ENCODE measurements around the gene P2RY1.
"Not testable (repeated sequence)": the region's sequence is repeated elsewhere in the genome, so short reads cannot be mapped to it uniquely, and the experiment has no call there.

P2RY1 gene

DNA sequence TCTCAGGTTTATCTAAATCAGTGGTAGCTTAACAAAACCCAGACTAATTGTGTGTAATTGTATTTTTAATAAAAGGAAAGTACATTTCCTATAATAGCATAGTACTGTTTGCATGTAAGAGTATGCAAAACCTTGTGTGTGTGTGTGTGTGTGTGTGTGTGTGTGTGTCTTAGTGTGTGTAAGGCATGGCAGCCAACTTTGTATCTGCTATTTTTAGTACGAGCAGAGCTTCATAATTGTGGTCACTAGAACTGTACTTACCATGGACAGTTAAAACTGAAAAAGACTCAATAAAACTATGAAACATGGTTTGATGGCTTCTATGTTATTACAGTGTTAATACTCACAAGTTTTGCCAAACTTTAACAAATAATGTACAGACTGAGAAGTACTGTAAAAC is 6.2 kb downstream of the P2RY1 start:
- no peak for DNase-seq

DNA sequence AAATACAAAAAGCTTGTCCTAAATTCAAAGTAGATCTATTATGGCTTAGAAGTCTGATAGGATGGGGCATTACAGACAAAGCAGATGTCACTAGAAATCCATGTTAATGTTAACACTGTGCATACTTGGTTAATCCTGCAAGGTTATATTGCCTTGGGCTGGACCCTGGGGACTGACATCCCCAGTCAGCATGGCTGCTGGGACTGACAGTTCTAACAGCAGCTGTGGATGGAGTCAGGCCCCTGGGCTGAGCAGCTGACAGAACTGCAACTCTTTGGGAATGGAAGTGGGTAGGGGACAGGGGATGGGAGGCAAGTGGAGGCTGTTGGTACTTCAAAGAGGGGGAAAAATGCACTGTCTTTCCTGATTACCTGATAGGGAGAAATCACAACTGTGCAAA is 7.5 kb downstream of the P2RY1 start:
- no peak for DNase-seq

DNA sequence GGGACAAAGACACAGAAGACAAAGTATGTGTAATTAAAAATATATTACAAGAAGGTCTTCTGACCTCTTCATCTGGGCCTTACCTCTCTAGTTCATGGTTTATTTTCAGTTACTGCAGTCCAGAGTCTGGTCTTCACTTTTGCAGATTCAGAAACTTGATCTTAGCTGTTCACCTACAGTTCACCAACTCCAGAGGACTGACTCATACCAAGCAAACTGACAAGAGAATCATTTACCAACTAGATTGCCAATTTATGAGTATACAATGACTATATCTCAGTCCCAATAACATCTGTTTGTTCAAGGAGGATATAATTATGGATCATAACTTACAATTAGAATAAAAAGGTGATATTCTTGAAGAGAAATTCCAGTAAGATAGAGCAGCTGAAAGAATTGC is 9.0 kb downstream of the P2RY1 start:
- DNase-seq: no peak

DNA sequence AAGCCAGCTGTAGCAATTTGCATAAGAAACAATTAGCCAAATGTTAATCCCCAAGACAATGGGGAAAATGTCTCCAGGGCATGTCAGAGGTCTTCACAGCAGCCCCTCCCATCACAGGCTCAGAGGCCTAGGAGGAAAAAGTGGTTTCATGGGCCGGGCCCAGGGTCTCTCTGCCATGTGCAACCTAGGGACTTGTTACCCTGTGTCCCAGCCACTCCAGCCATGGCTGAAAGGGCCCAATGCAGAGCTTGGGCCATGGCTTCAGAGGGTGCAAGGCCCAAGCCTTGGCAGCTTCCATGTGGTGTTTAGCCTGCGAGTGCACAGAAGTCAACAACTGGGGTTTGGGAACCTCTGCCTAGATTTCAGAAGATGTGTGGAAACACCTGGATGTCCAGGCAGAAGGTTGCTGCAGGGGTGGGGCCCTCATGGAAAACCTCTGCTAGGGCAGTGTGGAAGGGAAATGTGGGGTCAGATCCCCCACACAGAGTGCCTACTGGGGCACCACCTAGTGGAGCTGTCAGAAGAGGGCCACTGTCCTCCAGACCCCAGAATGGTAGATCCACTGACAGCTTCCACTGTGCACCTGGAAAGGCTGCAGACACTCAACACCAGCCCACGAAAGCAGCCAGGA is 11.8 kb downstream of the P2RY1 start:
- not testable (repeated sequence) for DNase-seq

DNA sequence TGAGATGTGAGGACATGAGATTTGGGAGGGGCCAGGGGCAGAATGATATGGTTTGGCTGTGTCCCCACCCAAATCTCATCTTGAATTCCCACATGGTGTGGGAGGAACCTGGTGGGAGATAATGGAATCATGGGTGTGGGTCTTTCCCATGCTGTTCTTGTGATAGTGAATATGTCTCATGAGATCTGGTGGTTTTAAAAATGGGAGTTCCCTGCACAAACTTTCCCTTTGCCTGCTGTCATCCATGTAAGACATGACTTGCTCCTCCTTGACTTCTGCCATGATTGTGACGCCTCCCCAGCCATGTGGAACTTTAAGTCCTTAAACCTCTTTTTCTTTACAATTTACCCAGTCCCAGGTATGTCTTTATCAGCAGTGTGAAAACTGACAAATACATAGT is 12.7 kb downstream of the P2RY1 start:
- DNase-seq: not testable (repeated sequence)

DNA sequence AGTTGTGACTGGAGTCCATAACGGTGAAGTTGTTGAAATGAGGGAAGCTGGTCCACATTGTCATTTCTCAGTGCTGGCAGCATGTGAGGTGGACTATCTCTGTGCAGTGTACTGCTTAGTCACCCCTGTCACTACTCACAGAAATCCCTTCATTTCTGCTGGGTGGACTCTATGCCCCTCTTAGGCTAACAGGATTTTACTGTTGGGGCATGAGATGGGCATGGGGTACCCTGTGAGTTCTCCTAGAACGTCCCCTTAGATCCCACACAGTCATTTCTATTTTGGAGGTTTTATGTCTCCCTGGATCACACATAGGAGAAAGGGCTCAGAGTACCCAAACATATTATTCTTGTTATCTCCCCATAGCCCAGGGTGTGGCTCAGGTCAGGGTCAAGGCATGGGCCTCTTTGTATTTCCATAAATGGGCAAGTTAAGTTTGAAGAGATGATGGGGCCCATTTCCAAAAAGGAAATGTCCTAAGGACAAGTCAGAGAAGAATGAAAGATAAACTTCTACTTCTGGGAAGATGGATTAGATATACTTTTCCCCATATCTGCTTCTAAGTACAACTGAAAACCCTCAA is 15.2 kb downstream of the P2RY1 start:
- no peak for DNase-seq

DNA sequence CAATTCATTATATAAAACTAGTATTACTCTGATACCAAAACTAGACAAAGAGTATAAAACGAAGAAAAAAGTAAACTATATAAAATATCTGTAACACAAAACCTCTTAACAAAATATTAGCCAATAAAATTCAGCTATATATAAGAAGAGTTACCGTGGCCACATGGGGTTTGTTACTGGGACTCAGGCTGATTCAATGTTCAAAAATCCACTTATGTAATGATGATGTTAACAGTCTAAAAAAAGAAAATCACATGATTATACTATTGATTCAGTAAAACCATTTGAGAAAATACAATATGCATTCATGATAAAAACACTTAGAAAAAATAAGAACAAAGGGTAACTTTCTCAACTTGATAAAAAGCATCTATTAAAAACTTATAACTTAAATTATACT is 18.3 kb downstream of the P2RY1 start:
- DNase-seq: no peak

DNA sequence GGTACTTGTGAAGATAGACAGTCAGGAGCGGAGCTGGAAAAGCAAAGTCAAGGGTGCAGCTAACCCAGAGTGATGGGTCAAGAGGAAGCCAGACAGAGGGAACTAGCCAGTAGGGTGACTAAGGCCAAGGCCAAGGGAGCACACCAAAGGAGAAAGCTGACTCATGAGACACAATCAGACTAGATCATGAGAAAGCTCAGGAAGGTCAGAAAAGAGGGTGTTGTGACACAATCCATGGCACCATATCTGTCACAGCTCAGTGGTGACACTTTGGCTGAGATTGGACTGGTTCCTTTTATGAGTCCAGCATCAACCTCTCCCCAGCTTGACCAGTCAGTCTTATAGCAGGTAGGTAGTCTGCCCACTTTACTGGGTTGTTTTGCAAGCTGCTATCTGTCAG is 22.2 kb downstream of the P2RY1 start:
- DNase-seq: no peak

DNA sequence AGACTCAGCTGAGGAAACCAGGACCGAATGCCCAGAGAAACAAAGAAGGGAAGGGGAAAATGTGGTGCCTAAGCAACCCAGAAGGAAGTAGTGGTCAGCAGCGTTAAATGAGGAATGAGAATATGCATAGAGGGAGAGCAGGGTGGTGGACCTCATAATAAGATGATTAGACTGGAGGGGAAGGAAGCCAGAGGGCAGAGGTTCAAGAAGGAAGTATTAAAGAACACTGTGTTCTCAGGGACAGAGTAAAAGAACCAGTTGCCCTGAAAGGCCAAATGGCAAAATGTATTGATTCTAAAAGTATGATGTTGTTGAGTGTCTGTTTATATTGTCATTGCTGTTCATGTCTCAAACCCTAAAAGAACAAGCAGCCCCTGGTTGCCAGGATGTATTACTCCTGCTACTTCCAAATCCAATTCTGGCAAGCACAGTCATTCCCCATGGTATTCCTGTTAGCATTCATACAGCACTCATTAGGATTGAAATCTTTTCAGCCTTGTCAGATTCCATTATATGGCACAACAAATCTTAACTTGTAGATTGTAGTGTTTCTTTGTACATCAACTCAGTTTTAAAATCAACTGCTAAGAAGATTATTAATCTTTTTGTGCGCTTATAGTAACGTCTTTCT is 23.4 kb downstream of the P2RY1 start:
- no peak for DNase-seq

DNA sequence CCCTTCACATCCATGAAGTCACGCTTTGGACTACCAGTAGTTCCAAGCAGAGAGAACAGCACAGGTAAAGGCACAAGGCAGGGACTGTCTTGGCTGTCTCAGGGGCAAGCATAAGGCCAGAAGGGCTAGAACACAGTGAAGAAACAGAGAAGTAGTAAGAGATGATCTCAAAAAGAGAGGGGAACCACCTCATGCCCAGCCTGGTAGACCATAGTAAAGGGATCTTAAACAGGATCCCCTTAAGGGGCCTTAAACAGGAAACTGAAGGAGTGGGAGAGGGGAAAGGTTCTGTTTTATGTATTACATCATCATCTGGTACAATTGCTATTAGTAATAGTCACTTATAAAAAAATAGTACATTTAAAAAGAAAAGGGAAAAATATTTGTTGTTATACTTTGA is 25.8 kb downstream of the P2RY1 start:
- no peak for DNase-seq

DNA sequence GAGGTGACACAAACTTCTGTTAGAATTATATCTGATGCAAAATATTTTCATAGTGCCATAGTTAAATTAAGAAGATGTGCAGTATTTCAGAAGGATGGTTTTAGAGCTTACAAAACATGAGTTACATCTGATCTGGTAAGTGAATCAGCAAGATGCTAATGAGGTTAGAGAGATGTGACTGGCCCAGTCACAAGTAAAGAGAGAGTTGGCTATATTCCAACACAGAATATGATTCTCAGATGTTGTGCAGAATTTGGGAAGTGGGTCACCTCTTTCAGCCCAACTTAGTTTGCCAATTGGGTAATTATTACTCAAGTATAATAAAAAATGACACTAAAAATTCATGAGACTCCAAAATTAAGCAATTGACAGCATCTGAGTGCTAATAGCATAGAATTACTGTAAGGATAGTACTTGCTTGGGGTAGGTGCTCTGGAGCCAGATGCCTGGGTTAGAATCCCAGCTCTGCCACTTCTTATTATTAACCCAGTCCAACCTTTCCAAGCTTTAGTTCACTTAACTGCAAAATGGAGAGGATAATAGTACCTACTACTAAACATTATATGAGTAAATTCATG is 30.8 kb downstream of the P2RY1 start:
- DNase-seq: no peak

DNA sequence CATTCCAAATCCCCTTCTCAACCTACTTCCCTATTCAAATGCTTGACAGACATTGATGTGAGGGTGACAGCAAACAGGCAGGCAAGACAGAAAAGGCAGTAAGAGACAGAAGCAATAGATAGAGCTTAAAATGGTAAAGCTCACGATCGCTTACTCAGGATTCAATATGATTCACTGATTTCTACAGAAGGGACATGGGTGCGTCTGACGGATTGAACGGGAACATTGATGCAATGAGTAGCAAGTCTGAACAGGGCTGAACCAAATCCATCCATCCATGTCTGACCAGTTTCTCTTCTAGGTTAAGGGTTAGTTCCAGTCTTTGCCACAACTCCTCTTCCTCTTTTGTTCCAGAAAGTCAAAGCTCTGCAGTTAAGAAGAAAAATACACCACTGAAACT is 35.1 kb downstream of the P2RY1 start:
- DNase-seq: no peak

DNA sequence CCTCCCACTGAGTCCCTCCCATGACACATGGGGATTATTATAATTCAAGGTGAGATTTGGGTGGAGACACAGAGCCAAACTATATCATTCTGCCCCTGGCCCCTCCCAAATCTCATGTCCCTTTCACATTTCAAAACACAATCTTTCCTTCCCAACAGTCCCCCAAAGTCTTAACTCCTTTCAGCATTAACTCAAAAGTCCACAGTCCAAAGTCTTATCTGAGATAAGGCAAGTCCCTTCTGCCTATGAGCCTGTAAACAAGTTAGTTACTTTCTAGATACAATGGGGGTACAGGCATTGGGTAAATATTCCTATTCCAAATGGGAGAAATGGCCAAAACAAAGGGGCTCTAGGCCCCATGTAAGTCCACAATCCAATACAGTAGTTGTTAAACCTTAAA is 38.4 kb downstream of the P2RY1 start:
- DNase-seq: not testable (repeated sequence)

DNA sequence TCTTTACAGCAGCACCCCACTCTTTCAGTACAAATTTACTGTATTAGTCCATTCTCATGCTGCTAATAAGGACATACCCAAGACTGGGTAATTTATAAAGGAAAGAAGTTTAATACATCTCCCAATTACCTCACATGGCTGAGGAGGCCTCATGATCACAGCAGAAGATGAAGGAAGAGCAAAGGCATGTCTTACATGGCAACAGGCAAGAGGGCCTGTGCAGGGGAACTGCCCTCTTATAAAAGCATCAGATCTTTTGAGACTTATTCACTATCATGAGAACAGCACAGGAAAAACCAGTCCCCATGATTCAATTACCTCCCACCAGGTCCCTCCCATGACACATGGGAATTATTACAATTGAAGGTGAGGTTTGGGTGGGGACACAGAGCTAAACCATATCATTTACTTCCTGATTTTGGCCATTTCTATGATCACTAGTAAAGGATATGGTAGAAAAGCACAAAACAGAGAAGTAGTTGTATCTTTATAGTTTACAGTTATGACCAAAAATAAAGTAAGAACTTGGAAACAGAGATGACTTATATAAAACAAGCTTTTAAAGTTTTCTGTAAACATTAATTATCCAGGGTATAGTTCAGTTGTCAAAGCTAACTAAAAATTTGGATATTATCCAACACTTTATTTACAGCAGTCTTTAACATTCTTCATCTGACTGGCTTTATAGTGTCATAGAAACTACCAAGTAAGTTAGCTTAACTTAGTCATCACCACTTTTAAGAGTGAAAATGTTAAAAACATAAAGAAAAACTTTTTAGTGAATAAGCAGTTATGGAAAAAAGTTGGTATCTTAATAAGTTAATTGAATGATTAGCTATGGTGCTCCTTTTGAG is 40.2 kb downstream of the P2RY1 start:
- DNase-seq: no peak

DNA sequence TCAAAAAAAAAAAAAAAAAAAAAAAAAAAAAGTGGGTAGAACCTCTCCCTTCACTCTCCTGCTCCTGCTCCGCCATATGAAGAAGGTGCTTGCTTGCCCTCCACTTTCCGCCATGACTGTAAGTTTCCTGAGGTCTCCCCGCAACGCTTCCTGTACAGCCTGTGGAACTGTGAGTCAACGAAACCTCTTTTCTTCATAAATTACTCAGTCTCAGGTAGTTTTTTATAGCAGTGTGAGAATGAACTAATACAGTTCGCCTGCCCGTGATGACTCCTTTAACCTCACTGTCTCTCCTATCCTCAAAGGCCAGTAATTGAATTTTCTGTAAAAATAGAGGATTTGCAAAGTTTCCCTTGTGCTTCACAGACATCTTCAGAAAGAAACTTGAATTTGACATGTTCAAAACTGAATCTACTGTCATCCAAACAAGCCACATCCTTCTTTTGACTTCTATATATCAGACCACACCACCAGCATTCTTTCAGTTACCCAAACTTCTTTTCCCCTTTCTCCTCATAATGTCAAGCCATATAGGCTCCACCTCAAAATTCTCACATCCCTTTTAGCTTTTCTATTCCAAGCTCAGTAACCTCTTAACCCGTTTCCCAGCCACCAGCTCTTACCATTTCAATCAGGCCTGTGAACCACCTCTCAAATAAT is 44.3 kb downstream of the P2RY1 start:
- DNase-seq: no peak

DNA sequence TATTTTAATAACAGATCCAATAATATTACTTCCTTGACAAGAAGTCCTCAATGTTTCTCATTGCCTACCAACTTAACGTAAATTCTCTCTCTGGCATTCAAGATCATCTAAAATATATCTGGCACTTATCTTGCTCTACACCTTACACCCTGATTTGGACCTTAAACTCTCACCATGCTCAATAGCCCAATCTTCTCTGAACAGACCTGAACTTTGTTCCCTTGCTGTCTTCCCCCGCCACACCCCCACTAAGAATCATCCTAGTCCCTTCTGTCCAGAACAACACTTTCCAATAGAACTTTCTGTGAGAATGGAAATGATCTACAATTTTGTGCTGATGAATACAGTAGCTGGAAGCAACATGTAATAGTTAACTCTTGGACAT is 44.9 kb downstream of the P2RY1 start:
- no peak for DNase-seq

DNA sequence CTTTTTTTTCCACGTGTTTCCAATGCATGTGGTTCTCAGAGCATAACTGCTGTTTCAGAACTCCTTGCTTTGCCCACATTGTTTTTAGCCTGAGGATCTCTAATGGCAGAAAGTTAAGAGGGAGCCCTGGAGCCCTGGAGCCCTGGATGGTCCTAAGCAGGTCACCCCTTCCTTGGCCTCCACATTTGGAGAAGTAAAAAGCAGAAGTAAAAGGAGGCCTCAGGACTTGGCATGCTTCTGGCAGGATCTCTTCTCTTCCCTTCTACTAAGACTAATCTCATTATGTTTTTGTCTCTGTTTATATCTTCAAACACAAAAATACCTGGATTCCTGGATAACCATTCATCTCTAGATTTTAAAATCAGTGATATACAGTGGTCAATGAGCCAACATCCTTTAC is 50.1 kb downstream of the P2RY1 start:
- no peak for DNase-seq
